HepG2 (cell line): Measurements from ENCODE around the gene SLC38A3. TPM values are rescaled to one million over a fixed set of nuclear protein-coding genes. Genes with fewer than 3 reads are reported as not detected.
A peak's percentile ranks its signal among the peaks of the same experiment; 100 is the strongest.

Source experiments
- AHDC1 ChIP-seq: sonication (generic); formaldehyde crosslinking; IDR thresholded peaks from 2 replicates; pipeline ENCODE4 v1.5.1; 2020; ENCODE audit warnings: mild to moderate bottlenecking, missing genetic modification reagents, borderline replicate concordance
- HHEX ChIP-seq: IDR thresholded peaks from 2 replicates; pipeline ENCODE4 v1.6.1; 2016; ENCODE audit warnings: control low read depth
- MAFG ChIP-seq: sonication (generic); formaldehyde crosslinking; IDR thresholded peaks from 2 replicates; pipeline ENCODE4 v1.5.1; 2020; ENCODE audit warnings: mild to moderate bottlenecking, missing genetic modification reagents
- NKX3-1 ChIP-seq: sonication (generic); formaldehyde crosslinking; IDR thresholded peaks from 2 replicates; pipeline ENCODE4 v1.5.0; 2020; ENCODE audit warnings: missing genetic modification reagents
- REPIN1 ChIP-seq: sonication (generic); formaldehyde crosslinking; IDR thresholded peaks from 2 replicates; pipeline ENCODE4 v1.8.0; 2022; ENCODE audit warnings: missing genetic modification reagents, low read depth, mild to moderate bottlenecking, borderline replicate concordance
- SMARCE1 ChIP-seq: fragments of 450-650 bp; IDR thresholded peaks from 2 replicates; pipeline ENCODE4 v1.6.1; 2017; ENCODE audit warnings: borderline replicate concordance
- SPEN ChIP-seq: sonication (generic); formaldehyde crosslinking; IDR thresholded peaks from 2 replicates; pipeline ENCODE4 v1.5.1; 2020; ENCODE audit warnings: low read depth, mild to moderate bottlenecking, missing genetic modification reagents
- XRCC5 ChIP-seq: fragments of 200-400 bp; formaldehyde crosslinking; optimal IDR thresholded peaks from 2 replicates; pipeline ENCODE3; 2017; ENCODE audit warnings: mild to moderate bottlenecking, low read length
- ZEB1 ChIP-seq: IDR thresholded peaks from 2 replicates; pipeline ENCODE4 v1.6.1; 2012; ENCODE audit warnings: mild to moderate bottlenecking, low read depth, inconsistent platforms; ENCODE audit not compliant: insufficient replicate concordance
- ZFP37 ChIP-seq: sonication (generic); formaldehyde crosslinking; IDR thresholded peaks from 2 replicates; pipeline ENCODE4 v1.4.0; 2020; ENCODE audit warnings: missing genetic modification reagents, borderline replicate concordance
- ZMYM4 ChIP-seq: sonication (generic); formaldehyde crosslinking; IDR thresholded peaks from 2 replicates; pipeline ENCODE4 v1.8.1; 2023; ENCODE audit warnings: mild to moderate bottlenecking, missing genetic modification reagents
- ZNF121 ChIP-seq: sonication (generic); formaldehyde crosslinking; IDR thresholded peaks from 2 replicates; pipeline ENCODE4 v1.5.0; 2020; ENCODE audit warnings: mild to moderate bottlenecking, missing genetic modification reagents
- ZNF138 ChIP-seq: sonication (generic); formaldehyde crosslinking; IDR thresholded peaks from 2 replicates; pipeline ENCODE4 v1.5.0; 2020; ENCODE audit warnings: mild to moderate bottlenecking, low read depth, missing genetic modification reagents
- ZNF292 ChIP-seq: sonication (generic); formaldehyde crosslinking; IDR thresholded peaks from 2 replicates; pipeline ENCODE4 v1.8.1; 2022; ENCODE audit warnings: mild to moderate bottlenecking, low read depth, missing genetic modification reagents, borderline replicate concordance
- ZNF446 ChIP-seq: sonication (generic); formaldehyde crosslinking; IDR thresholded peaks from 2 replicates; pipeline ENCODE4 v1.5.0; 2020; ENCODE audit warnings: mild to moderate bottlenecking, missing genetic modification reagents
- ZNF510 ChIP-seq: sonication (generic); formaldehyde crosslinking; IDR thresholded peaks from 2 replicates; pipeline ENCODE4 v1.4.0; 2020; ENCODE audit warnings: low read depth, mild to moderate bottlenecking, missing genetic modification reagents
- ZNF550 ChIP-seq: sonication (generic); formaldehyde crosslinking; IDR thresholded peaks from 2 replicates; pipeline ENCODE4 v1.4.0; 2020; ENCODE audit warnings: mild to moderate bottlenecking, missing genetic modification reagents, borderline replicate concordance
- ZNF891 ChIP-seq: sonication (generic); formaldehyde crosslinking; IDR thresholded peaks from 2 replicates; pipeline ENCODE4 v1.5.0; 2020; ENCODE audit warnings: mild to moderate bottlenecking, missing genetic modification reagents
- polyA plus RNA-seq, 8 experiments: library from polyadenylated mRNA; depleted of rRNA in 3 of 8; stranded (reverse) in 7 of 8; unstranded in 1 of 8; fragments of >200 nt; fragmentation: Illumina TruSeq in 4 of 8; extraction: Trizol in 4 of 8; gene quantifications; 2 replicates each; pipeline versions ENCODE4 v1.2.1 to v1.2.3, GENCODE V29; 2011 to 2016; ENCODE audit warnings: low read depth in 4 of 8, missing spikeins in 1 of 8, mixed read lengths in 1 of 8; ENCODE audit not compliant: insufficient read depth in 1 of 8
- total RNA-seq, 5 experiments: library from RNA; depleted of rRNA; stranded (reverse); fragments of >200 nt; fragmentation: Illumina TruSeq; extraction: Trizol; gene quantifications; 2 replicates each; pipeline ENCODE4 v1.2.3, GENCODE V29; 2016; ENCODE audit warnings: low read depth in 1 of 5
- TF ChIP-seq, protein P1 (sequence below): sonication (generic); formaldehyde crosslinking; IDR thresholded peaks from 2 replicates; pipeline ENCODE4 v1.4.0; 2020; ENCODE audit warnings: low read depth, missing genetic modification reagents

The SLC38A3 gene
- total and polyA plus RNA-seq, 2 of the 13 experiments (the other 11 are each of a cell fraction or from before 2014, with no cell fraction given): 29.8 to 164 TPM

- TF ChIP-seq SPEN (CRISPR knock-in tag) (peak; percentile 77), MAFG (CRISPR knock-in tag) (no peak), ZFP37 (CRISPR knock-in tag) (peak; percentile 84), SMARCE1 (no peak), AHDC1 (CRISPR knock-in tag) (no peak), ZNF446 (CRISPR knock-in tag) (no peak), ZNF121 (CRISPR knock-in tag) (peak; percentile 68), XRCC5 (peak; percentile 68), ZNF550 (CRISPR knock-in tag) (no peak; the same call in 1 of the 2 replicates), ZEB1 (no peak), REPIN1 (peak; percentile 55; the same call in 1 of the 2 replicates), HHEX (CRISPR knock-in tag) (no peak), ZMYM4 (CRISPR knock-in tag) (peak; percentile 54; the same call in 1 of the 2 replicates), ZNF138 (CRISPR knock-in tag) (peak; percentile 94), ZNF891 (no peak; the same call in 1 of the 2 replicates), NKX3-1 (CRISPR knock-in tag) (0 out of 2 replicates have a peak, but pooled peaks have one; percentile 2), ZNF292 (CRISPR knock-in tag) (no peak), ZNF510 (CRISPR knock-in tag) (no peak)
- TF ChIP-seq, protein P1, sequence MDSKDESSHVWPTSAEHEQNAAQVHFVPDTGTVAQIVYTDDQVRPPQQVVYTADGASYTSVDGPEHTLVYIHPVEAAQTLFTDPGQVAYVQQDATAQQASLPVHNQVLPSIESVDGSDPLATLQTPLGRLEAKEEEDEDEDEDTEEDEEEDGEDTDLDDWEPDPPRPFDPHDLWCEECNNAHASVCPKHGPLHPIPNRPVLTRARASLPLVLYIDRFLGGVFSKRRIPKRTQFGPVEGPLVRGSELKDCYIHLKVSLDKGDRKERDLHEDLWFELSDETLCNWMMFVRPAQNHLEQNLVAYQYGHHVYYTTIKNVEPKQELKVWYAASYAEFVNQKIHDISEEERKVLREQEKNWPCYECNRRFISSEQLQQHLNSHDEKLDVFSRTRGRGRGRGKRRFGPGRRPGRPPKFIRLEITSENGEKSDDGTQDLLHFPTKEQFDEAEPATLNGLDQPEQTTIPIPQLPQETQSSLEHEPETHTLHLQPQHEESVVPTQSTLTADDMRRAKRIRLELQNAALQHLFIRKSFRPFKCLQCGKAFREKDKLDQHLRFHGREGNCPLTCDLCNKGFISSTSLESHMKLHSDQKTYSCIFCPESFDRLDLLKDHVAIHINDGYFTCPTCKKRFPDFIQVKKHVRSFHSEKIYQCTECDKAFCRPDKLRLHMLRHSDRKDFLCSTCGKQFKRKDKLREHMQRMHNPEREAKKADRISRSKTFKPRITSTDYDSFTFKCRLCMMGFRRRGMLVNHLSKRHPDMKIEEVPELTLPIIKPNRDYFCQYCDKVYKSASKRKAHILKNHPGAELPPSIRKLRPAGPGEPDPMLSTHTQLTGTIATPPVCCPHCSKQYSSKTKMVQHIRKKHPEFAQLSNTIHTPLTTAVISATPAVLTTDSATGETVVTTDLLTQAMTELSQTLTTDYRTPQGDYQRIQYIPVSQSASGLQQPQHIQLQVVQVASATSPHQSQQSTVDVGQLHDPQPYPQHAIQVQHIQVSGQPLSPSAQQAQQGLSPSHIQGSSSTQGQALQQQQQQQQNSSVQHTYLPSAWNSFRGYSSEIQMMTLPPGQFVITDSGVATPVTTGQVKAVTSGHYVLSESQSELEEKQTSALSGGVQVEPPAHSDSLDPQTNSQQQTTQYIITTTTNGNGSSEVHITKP (CRISPR knock-in tag): peak; percentile 32
These were observed 55.2 kb downstream of the SLC38A3 start (continued) for GRCh38 chr3:50260027-50260941.
